Cardiac septum (tissue), 1 donor: ENCODE measurements around the gene CFH. TPM values are rescaled to one million over a fixed set of nuclear protein-coding genes. Genes with fewer than 3 reads are reported as not detected.
A peak's percentile ranks its signal among the peaks of the same experiment; 100 is the strongest.
"Not testable (repeated sequence)": the region's sequence is repeated elsewhere in the genome, so short reads cannot be mapped to it uniquely, and the experiment has no call there.

ENCODE experiments used
- DNase-seq: peaks from one replicate; pipeline ENCODE4 v3.0.0-alpha.2; 2020; ENCODE audit warnings: low spot score
- intact Hi-C: fragments of 100-400 bp; cut with DNase I; formaldehyde crosslinking; loops from one replicate; pipeline ENCODE4 v1.14.0; 2022
- long read RNA-seq: library from polyadenylated mRNA; unstranded; transcript quantifications from one replicate; pipeline ENCODE4 v2.0.0, GENCODE V29; 2021
- total RNA-seq: library from RNA; stranded (reverse); fragmentation: NEBNext Ultra II Directional; extraction: Animal tissue kit (Norgen Biotek cat#: 25700); gene quantifications from one replicate; pipeline ENCODE4 v1.2.1, GENCODE V29; 2021
- donor health status: DM: no; HTN: no; CAD: no.

The CFH gene
- 58.0 TPM for total RNA-seq
- long read RNA-seq, full-length matches to known transcripts: 14 of 17 reads
- long read RNA-seq, partial matches to known transcripts: 1 of 17 reads
- long read RNA-seq, other reads (novel, unspliced or antisense): 2 of 17 reads

GRCh38 chr1:196651637-196652215 is at the start of gene CFH:
TSS of gene CFH (plus strand) at chr1:196652043. CDS start at chr1:196652118, 75 bp downstream.
- intact Hi-C loops: loop anchor here (5.0 to 10.0 kb wide), 3 partner anchors 44 to 249 kb away; partner anchors contain the start of gene KCNT2
- DNase-seq: no peak

DNA sequence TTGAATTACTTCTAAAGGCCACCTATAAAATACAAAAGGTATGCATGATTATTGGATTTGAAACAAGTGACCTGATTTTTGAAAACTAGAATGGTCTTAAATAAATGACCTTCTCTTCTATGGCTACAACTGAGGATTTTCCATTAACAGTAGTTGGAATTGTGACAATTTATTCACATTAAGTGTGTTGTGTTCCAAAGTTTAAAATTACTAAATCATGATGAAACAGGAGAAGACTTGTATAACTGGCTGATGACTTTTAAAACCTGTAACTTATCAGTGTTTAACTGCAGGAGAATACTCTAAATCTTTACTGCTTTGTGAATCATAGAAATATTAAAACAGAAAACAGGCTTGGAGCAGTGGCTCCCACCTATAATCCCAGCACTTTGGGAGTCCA is 48.2 kb upstream of the CFH start:
- intact Hi-C loops: no loop called here

GRCh38 chr1:196607981-196608380 is 43.9 kb upstream of the CFH start:
- intact Hi-C loops: loop anchor here (5.0 kb wide), 1 partner anchor 44 kb away; the partner anchor contains the start of gene CFH
- DNase-seq: no peak

More for the DNA sequence above, 48.2 kb upstream of the CFH start:
- no peak for DNase-seq

DNA sequence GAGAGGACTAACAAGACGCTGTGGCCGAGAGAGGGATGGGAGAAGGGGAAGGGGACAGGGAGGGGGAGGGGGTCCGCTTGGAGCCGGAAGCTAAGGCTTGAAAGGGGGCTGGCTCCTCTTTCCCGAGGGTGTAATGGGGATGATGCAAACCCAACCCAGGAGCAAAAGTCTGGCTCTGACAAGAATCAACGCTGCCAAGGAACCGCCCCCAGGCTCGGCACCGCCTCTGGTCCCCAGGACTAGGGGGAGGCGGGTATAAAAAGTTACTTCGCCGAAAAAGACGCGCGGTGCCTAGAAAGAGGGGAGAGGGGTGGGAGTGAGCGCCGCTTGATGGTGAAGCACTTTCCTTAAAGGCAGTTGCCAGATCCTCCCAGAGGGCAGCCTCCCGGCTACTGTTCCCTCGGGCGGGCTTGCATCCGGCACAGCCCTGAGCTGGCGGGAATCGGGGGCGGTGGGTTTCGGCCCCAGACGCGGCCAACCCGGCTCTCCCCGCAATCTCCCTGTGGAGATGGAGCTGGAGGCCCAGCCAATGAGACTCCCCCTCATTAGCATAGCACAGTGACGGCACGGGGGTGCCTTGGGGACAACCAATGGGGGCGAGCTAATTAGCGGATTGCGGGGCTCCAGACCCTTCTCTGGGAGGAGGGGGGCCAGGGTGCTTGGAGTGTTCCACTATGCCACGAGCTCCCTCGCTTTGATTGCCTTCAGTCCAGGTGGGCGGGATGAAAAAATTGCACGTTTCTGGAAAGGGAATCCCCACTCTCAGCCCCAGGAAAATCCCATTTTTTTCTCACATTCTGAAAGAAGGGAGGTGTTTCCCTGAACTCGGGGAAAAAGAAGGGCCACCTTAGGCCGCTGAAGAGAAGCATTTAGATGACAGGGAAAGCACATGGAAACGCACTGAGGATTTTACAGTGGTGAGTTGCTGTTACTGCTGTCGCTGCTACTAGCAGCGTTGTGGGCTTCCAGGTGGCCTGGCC is 43.2 kb upstream of the CFH start, which contains the start of gene KCNT2:
Gene KCNT2, minus strand, starts transcription at position 51 of the 980 bp plus-strand sequence. CDS start 131 bp downstream, outside the sequence.
- intact Hi-C loops: loop anchor here (5.0 kb wide), 1 partner anchor 44 kb away; the partner anchor contains the start of gene CFH
- DNase-seq: peak; percentile 74

DNA sequence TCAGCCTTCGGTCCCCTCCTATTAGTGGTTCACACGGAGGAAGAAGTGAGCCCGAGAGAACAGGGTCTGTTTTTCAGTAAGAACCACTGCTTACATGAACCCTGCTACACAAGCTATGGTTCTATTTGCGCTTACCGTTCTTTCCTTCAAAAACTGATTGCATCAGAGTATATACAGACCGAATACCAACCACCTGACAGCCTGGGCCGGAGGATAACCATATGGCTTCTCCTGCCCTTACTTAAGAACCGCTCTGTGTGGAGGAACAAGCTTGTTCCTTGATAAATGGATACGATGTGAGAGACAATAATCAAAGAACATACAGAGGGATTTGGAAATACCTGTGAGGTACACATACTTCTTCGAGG is 42.5 kb upstream of the CFH start:
- intact Hi-C loops: loop anchor here (5.0 kb wide), 1 partner anchor 43 kb away; the partner anchor contains the start of gene CFH
- no peak for DNase-seq

DNA sequence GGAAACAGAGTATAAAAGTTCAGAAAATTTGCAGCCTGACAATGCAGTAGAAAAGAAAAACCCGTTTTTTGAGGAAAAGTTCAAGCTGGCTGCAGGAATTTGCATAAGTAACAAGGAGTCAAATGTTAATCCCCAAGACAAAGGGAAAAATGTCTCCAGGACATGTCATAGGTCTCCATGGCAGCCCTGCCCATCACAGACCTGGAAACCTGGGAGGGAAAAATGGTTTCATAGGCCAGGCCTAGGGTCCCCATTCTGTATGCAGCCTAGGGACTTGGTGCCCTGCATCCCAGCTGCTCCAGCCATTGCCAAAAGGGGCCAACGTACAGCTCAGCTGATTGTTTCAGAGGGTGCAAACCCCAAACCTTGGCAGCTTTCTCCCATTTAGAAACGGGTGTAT is 40.0 kb upstream of the CFH start:
- DNase-seq: no peak
- intact Hi-C loops: no loop called here

GRCh38 chr1:196619721-196620120 is 32.1 kb upstream of the CFH start:
- no peak for DNase-seq
- intact Hi-C loops: no loop called here

- intact Hi-C loops: no loop called here
- no peak for DNase-seq
Observed at GRCh38 chr1:196623079-196623478, 28.8 kb upstream of the CFH start.

- DNase-seq: no peak
- intact Hi-C loops: no loop called here
Observed at GRCh38 chr1:196628838-196629237, 23.0 kb upstream of the CFH start.

DNA sequence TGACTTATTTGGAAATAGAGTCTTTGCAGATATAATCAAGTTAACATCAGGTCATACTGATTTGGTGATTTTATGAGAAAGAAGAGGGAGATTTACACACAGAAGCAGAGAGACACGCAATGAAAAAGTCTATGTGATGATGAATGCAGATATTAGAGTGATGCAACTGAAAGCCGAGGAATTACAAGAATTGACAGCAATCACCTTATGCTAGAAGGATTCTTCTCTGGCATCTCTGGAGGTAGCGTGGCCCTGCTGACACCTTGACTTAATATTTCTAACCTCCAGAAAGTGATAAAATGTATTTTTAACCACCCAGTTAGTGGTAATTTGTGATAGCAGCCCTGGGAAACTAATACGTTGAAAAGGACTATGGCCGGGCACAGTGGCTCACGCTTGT is 14.2 kb upstream of the CFH start:
- intact Hi-C loops: no loop called here
- no peak for DNase-seq

GRCh38 chr1:196638466-196638865 is 13.4 kb upstream of the CFH start:
- DNase-seq: no peak
- intact Hi-C loops: no loop called here

DNA sequence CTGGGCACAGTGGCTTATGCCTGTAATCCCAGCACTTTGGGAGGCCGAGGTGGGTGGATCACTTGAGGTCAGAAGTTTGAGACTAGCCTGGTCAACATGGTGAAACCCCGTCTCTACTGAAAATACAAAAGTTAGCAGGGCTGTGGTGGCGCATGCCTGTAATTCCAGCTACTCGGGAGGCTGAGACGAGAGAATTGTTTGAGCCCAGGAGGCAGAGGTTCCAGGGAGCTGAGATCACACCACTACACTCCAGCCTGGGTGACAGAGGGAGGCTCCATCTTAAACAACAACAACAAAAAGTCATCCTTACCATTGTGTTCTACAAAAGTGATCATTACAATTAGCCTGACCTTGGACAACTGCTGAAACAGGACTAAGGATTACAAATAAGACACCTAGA is 12.6 kb upstream of the CFH start:
- DNase-seq, intact Hi-C loops: not testable (repeated sequence)

DNA sequence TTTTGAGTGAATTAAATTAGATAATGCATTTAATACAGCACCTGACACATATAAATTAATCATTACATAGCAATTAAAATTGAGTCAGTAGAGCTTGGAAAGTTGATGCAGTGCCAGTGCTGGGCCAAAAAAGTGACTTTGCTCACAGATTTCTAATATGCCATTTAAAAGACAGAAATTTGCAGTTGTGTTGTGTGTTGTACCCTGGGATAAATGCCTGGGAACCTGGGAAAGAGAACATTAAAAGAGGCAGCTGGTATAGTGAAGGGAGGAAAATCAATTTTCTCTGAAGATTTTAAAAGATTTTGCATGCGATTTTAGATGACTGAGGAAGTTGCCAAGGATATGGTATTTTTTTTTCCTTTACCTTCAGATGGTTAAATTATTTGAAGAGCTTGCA is 10.9 kb upstream of the CFH start:
- intact Hi-C loops: no loop called here

DNA sequence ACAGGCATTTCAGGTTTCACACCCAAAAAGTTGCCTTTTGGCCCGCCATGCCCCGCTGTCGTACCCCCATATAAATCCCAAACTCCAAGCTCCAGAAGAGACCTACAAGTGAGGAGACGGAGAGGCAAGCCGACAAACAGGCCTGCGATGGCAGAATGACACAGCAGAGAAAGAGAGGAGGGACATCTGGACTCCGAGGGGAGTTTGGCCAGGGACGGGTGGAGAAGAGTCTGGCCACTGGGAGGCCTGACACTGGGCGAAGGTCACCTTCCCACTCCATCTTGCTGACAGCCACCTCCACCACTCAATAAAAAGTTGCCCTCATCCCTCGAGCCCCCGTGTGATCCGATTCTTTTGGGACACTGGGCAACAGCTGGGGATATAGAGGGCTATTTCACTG is 1.9 kb upstream of the CFH start:
- DNase-seq: no peak
- intact Hi-C loops: loop anchor here (5.0 to 10.0 kb wide), 3 partner anchors 43 to 248 kb away; partner anchors contain the start of gene KCNT2

More for the DNA sequence above, 10.9 kb upstream of the CFH start:
- DNase-seq: no peak

DNA sequence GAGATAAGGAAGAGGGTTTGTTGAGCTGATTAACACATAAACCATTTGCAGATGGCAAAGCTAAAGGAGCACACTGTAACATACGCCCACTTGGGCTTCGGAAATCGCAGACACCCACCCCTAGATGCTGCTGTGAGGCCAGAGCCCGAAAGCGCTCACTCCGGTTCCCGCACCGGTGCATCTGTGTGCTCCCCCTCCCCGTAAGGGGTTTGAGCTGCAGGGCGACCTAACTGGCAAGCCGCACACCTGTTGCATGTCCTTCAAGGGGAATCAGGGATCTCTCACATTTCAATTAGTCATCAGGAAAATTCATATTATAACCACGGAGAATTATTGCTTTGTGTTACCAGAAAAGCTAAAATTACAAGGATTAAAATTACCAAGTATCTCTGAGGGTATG is 1.4 kb upstream of the CFH start:
- no peak for DNase-seq
- intact Hi-C loops: loop anchor here (5.0 to 10.0 kb wide), 3 partner anchors 43 to 248 kb away; partner anchors contain the start of gene KCNT2

GRCh38 chr1:196651079-196651478 is 764 bp upstream of the CFH start:
- DNase-seq: no peak
- intact Hi-C loops: loop anchor here (5.0 to 10.0 kb wide), 3 partner anchors 44 to 249 kb away; partner anchors contain the start of gene KCNT2

GRCh38 chr1:196654271-196654670 is 2.4 kb downstream of the CFH start:
- intact Hi-C loops: loop anchor here (5.0 to 10.0 kb wide), 3 partner anchors 47 to 252 kb away; partner anchors contain the start of gene KCNT2
- no peak for DNase-seq

DNA sequence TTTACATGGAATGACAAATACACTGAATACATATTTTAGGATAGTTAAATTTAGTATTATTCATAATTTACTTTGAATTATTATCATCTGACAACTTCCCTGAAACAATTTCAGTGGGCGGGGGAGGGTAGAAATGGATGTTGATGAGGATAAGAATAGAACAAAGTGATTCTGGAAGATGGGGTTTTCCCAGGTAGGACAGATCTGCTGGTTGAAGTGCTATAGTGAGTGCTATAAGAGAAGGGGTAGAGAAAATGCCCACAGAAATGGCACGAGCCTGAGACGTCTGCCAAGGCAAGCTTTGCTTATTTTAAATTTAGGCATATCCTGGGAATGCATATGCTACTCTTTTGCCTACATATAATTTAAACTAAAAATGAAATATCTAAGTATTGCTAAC is 3.2 kb downstream of the CFH start:
- intact Hi-C loops: loop anchor here (10.0 kb wide), 1 partner anchor 120 kb away; no protein-coding TSS in a partner anchor
- DNase-seq: no peak

DNA sequence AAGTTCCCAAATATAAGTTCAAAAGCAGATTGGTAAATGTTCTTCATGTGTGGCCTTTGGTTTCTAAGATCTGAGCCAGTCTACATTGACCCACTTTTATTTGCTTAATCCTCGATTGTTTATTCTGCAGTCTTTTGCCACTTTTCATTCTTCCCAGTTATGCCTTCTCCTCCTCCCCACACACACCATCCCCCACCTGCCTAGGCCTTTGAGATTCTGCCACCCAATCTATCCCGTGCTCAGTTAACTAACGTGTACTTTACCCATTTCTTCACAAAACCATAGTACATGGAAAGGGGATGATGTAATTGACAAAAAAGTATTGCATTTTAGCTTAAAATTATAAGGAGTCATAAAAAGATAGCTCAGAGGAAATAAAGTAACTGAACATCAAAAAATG is 3.7 kb downstream of the CFH start:
- intact Hi-C loops: loop anchor here (10.0 kb wide), 1 partner anchor 121 kb away; no protein-coding TSS in a partner anchor
- no peak for DNase-seq

DNA sequence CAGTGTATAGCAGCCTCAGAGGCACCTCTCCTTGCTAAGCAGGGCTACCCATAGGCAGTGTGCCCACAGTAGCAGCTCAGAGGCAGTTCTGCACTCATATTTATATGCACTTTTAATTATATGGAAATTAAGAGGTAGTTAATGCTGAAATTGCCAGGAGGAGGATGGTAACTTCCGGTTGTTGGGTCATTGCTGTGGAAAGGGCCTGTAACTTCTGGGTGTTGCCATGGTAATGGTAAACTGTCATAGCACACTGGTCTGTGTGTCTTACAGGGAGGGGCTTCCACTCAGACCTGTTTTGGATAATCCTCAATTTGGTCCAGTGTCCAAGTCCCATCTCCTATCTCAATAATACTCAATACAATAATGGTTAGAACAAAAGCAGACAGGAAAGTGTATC is 7.6 kb downstream of the CFH start:
- DNase-seq: no peak
- intact Hi-C loops: loop anchor here (10.0 kb wide), 1 partner anchor 125 kb away; no protein-coding TSS in a partner anchor
